ENCODE results near the gene AXIN2. TPM values are rescaled to one million over a fixed set of nuclear protein-coding genes. Genes with fewer than 3 reads are reported as not detected.
A peak's percentile ranks its signal among the peaks of the same experiment; 100 is the strongest.

AXIN2 gene
- total RNA-seq, 4 donors from 2014 or later = 8.2 to 65.1 (median 42.0) TPM

- Histone ChIP-seq H3K4me3 (peak overlapping the region in 1 of 2 donors; percentile 1), H3K36me3 (no peaks in the 10 kb centered on the region), H3K9me3 (no peaks in the 10 kb centered on the region), H3K4me1 (peaks cover 4 to 28% of the 10 kb centered on the region in 2 donors), H3K27me3 (no peaks in the 10 kb centered on the region), H3K27ac (no peak overlapping the region)
- DNase-seq = peak; percentile 52 to 58
- intact Hi-C loops (cut with DNase I; ENCODE audit: low total_unique reads) = no loop called here
- peak in 2 of 4 experiments; percentile 26 to 31 for TF ChIP-seq CTCF (IDR thresholded peaks at IDR 0.05)
- TF ChIP-seq POLR2A (IDR thresholded peaks at IDR 0.05) = no peak
Measured at GRCh38 chr17:65554553-65555223, 6.8 kb downstream of the AXIN2 start.

- TF ChIP-seq CTCF (IDR thresholded peaks at IDR 0.05) = no peak
- no peak for TF ChIP-seq POLR2A (IDR thresholded peaks at IDR 0.05)
- peaks cover 11 to 28% of the 10 kb centered on the region in 2 donors for H3K4me1 ChIP-seq
- intact Hi-C loops (cut with DNase I; ENCODE audit: low total_unique reads) = no loop called here
- peak in 1 of 2 donors; percentile 39 for DNase-seq
- H3K9me3 ChIP-seq = no peaks in the 10 kb centered on the region
- peak overlapping the region in 1 of 2 donors; percentile 42 for H3K27ac ChIP-seq
- H3K27me3 ChIP-seq = no peaks in the 10 kb centered on the region
- no peaks in the 10 kb centered on the region for H3K36me3 ChIP-seq
- peak overlapping the region in 1 of 2 donors; percentile 1 for H3K4me3 ChIP-seq
Measured at GRCh38 chr17:65553646-65554552, 7.5 kb downstream of the AXIN2 start.

- no peak for DNase-seq
- no peaks in the 10 kb centered on the region for H3K36me3 ChIP-seq
- peaks cover 11 to 32% of the 10 kb centered on the region in 2 donors for H3K4me1 ChIP-seq
- TF ChIP-seq CTCF (IDR thresholded peaks at IDR 0.05) = no peak
- H3K9me3 ChIP-seq = no peaks in the 10 kb centered on the region
- no peak overlapping the region for H3K4me3 ChIP-seq
- no peaks in the 10 kb centered on the region for H3K27me3 ChIP-seq
- peak overlapping the region in 1 of 2 donors; percentile 42 for H3K27ac ChIP-seq
- intact Hi-C loops (cut with DNase I; ENCODE audit: low total_unique reads) = no loop called here
Measured at GRCh38 chr17:65553009-65553645, 8.3 kb downstream of the AXIN2 start.

GRCh38 chr17:65552214-65552613, 9.2 kb downstream of the AXIN2 start:
- Histone ChIP-seq H3K27me3 (no peaks in the 10 kb centered on the region), H3K9me3 (no peaks in the 10 kb centered on the region), H3K27ac (peak overlapping the region in 1 of 2 donors; percentile 42), H3K4me3 (no peak overlapping the region), H3K4me1 (peaks cover 11 to 34% of the 10 kb centered on the region in 2 donors), H3K36me3 (no peaks in the 10 kb centered on the region)
- intact Hi-C loops (cut with DNase I; ENCODE audit: low total_unique reads) = no loop called here
- DNase-seq = no peak
- TF ChIP-seq POLR2A (IDR thresholded peaks at IDR 0.05) (no peak), CTCF (IDR thresholded peaks at IDR 0.05) (no peak)
